BE2C (cell line): ENCODE measurements around the gene PTGER1.
A peak's percentile ranks its signal among the peaks of the same experiment; 100 is the strongest.

Source experiments
- DNase-seq: peaks from one replicate; pipeline ENCODE4 v3.0.0-alpha.2; 2020
- H3K27me3 ChIP-seq: fragments of 250-450 bp; sonication (Bioruptor Pico); 2 replicates; pipeline ENCODE4 v1.5.1; 2020; ENCODE audit warnings: mild to moderate bottlenecking
- H3K36me3 ChIP-seq: fragments of 250-450 bp; sonication (Bioruptor Pico); 2 replicates; pipeline ENCODE4 v1.5.1; 2020; ENCODE audit warnings: mild to moderate bottlenecking
- H3K4me1 ChIP-seq: fragments of 250-450 bp; sonication (Bioruptor Pico); 2 replicates; pipeline ENCODE4 v1.5.1; 2020
- H3K4me3 ChIP-seq: 2 replicates; pipeline ENCODE4 v1.5.1; 2011; ENCODE audit warnings: low read depth, low read length
- H3K9me3 ChIP-seq: fragments of 250-450 bp; sonication (Bioruptor Pico); 2 replicates; pipeline ENCODE4 v1.5.1; 2020
- TF ChIP-seq, protein P1 (sequence below): IDR thresholded peaks from 2 replicates; pipeline ENCODE4 v1.5.1; 2012; ENCODE audit warnings: mild to moderate bottlenecking, low read depth, low read length

The PTGER1 gene

DNA sequence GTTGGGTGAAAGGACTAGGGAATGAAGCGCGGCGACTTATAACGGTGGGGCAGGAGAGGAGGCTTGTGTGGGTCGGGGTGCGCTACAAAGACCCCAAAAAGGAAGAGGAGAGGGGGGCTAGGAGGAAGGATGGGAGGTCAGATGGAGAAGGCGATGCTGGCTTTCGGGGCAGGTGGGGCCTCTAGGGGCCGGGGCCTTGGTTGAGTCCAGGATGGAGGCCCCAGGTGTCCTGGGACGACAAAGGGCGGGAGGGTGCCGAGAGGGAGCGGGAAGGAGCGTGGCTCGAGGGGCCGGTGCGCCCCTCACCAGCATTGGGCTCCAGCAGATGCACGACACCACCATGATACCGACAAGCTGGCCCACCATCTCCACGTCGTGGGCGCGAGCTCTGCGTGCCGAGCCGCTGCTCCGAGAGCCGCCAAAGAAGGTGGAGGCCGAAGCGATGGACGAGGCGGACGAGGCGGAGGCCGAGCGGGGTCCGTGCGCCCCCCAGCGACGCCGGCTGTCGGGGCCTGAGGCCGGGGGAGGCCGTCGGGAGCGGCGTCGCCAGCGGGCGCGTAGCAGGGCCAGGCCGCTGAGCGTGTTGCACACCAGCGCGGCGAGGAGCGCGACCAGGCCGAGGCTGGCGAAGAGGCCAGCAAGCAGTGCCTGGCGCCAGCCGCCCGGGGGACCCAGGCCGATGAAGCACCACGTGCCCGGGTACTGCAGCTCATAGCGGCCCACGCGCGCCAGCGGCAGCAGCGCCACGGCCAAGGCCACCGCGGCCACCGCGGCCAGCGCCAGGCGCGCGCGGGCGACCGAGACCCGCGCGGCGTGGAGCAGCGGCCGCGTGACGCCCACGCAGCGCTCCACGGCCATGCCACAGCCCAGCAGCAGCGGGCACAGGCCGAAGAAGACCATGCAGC, 1.8 kb downstream of the PTGER1 start:
- Histone ChIP-seq H3K4me3 (no peak overlapping the region), H3K27me3 (0 out of 2 replicates have a peak, but pooled peaks cover 4% of the 10 kb centered on the region), H3K9me3 (no peaks in the 10 kb centered on the region), H3K4me1 (peaks cover 39% of the 10 kb centered on the region), H3K36me3 (peaks cover 14% of the 10 kb centered on the region)
- TF ChIP-seq, protein P1, sequence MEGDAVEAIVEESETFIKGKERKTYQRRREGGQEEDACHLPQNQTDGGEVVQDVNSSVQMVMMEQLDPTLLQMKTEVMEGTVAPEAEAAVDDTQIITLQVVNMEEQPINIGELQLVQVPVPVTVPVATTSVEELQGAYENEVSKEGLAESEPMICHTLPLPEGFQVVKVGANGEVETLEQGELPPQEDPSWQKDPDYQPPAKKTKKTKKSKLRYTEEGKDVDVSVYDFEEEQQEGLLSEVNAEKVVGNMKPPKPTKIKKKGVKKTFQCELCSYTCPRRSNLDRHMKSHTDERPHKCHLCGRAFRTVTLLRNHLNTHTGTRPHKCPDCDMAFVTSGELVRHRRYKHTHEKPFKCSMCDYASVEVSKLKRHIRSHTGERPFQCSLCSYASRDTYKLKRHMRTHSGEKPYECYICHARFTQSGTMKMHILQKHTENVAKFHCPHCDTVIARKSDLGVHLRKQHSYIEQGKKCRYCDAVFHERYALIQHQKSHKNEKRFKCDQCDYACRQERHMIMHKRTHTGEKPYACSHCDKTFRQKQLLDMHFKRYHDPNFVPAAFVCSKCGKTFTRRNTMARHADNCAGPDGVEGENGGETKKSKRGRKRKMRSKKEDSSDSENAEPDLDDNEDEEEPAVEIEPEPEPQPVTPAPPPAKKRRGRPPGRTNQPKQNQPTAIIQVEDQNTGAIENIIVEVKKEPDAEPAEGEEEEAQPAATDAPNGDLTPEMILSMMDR, result no peak
- no peak for DNase-seq

DNA sequence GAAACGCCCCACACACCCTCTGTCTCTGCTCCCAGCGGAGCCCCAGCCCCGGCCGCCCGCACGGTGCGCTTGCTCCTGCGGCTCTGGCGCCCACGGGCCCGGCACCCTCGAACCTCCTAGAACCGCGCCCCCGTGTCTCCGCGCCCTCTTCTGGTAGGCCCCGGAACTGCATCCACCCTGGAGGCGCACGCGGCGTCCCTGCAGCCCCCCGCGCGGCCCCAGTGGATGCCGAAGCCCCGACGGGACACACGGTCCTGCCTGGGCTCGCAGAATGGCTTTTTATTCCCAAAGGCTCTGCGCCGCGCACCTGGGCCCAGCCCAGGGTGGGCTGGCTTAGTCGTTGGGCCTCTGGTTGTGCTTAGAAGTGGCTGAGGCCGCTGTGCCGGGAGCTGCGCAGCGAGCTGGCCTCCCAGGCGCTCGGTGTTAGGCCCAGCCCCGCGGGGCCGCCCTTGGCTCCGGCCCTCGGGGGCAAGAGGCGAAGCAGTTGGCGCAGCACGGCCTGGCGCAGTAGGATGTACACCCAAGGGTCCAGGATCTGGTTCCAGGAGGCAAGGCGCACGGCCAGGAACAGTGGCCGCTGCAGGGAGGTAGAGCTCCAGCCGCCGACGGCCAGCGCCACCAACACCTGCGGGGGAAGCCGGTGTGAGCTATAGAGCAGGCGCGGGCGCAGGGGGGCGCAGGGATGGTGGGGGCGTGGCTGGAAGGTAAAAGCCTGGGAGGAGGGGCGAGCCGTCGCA, 2.8 kb downstream of the PTGER1 start:
- H3K9me3 ChIP-seq, result no peaks in the 10 kb centered on the region
- peaks cover 23% of the 10 kb centered on the region for H3K36me3 ChIP-seq
- TF ChIP-seq, protein P1, result peak; percentile 77
- peaks cover 31% of the 10 kb centered on the region for H3K4me1 ChIP-seq
- H3K27me3 ChIP-seq, result 0 out of 2 replicates have a peak, but pooled peaks cover 4% of the 10 kb centered on the region
- DNase-seq, result peak; percentile 85
- H3K4me3 ChIP-seq, result peak overlapping the region; percentile 43

DNA sequence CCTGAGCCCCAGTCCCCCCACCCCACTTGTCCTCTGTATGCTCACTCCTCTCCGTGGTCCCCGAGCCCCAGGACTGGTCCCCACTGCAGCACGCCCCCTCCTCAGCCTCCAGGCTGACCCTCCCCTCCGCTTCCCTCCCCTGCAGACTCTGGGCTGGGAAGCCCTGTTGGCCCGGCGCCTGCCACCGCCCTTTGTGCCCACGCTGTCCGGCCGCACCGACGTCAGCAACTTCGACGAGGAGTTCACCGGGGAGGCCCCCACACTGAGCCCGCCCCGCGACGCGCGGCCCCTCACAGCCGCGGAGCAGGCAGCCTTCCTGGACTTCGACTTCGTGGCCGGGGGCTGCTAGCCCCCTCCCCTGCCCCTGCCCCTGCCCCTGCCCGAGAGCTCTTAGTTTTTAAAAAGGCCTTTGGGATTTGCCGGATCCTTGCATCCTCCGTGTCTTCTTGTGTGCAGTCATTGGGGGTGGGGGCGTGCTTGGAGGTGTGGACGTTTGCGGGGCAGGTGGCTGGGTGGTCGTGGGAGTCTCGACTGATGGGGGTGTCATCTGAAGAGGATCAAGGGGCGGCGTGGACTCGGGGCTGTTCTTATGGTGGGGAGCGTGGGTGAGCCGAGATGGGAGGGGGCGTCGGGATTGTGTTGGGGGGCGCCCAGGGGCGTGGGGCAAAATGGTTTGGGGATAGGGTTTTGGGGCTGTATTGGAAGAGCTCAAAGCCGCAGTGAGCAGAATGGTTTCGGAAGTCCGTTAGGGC, 3.5 kb downstream of the PTGER1 start:
- 0 out of 2 replicates have a peak, but pooled peaks cover 4% of the 10 kb centered on the region for H3K27me3 ChIP-seq
- TF ChIP-seq, protein P1, result no peak
- DNase-seq, result no peak
- peaks cover 23% of the 10 kb centered on the region for H3K4me1 ChIP-seq
- H3K9me3 ChIP-seq, result no peaks in the 10 kb centered on the region
- peaks cover 25% of the 10 kb centered on the region for H3K36me3 ChIP-seq
- no peak overlapping the region; the same call in 1 of the 2 replicates for H3K4me3 ChIP-seq

DNA sequence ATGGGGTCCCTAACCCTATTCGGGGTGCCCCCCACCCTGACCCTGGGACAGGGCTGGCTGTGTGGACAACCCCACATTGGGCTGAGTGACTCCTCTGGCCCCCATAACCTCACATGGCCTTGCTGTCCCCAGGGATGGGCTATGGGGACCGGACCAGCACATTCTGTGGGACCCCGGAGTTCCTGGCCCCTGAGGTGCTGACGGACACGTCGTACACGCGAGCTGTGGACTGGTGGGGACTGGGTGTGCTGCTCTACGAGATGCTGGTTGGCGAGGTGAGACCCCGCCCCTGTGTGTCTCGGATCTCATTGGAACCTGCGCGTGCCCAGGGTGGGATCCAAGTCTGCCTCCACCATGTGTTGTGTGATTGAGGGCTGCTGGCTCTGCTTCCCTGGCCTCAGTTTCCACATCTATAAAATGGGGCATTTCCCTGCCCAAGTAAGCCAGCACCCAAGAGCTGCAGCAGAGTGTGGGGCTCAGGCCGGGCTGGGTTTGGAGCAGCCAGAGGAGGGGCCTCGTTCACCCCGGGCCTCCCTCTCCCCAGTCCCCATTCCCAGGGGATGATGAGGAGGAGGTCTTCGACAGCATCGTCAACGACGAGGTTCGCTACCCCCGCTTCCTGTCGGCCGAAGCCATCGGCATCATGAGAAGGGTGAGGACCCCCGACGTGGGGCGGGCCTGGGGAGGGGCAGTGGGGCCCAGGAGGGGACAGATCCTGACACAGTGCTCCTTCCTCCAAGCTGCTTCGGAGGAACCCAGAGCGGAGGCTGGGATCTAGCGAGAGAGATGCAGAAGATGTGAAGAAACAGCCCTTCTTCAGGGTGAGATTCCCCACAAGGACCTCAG, 4.9 kb downstream of the PTGER1 start:
- Histone ChIP-seq H3K9me3 (no peaks in the 10 kb centered on the region), H3K36me3 (peaks cover 25% of the 10 kb centered on the region), H3K27me3 (0 out of 2 replicates have a peak, but pooled peaks cover 4% of the 10 kb centered on the region), H3K4me3 (no peak overlapping the region), H3K4me1 (peaks cover 12% of the 10 kb centered on the region)
- TF ChIP-seq, protein P1, result no peak
- no peak for DNase-seq

DNA sequence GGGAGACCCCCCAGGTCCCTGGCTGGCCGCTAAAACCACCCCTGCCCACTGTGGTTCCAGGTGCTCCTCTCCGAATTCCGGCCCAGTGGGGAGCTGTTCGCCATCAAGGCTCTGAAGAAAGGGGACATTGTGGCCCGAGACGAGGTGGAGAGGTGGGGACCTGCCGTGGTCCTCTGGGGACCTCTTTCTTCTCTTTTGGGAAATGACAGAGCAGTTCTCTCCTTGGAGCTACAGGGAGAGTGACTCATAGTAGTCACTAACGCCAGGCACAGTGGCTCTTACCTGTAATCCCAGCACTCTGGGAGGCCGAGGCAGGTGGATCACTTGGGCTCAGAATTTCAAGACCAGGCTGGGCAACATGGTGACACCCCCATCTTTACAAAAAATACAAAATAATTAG, 7.3 kb downstream of the PTGER1 start:
- Histone ChIP-seq H3K27me3 (0 out of 2 replicates have a peak, but pooled peaks cover 4% of the 10 kb centered on the region), H3K9me3 (no peaks in the 10 kb centered on the region), H3K36me3 (peaks cover 32% of the 10 kb centered on the region), H3K4me3 (no peak overlapping the region), H3K4me1 (peaks cover 8% of the 10 kb centered on the region)
- TF ChIP-seq, protein P1, result peak; percentile 14; the same call in 1 of the 2 replicates
- DNase-seq, result no peak
